H9 (cell line): Measurements from ENCODE around the gene ERC1. TPM values are rescaled to one million over a fixed set of nuclear protein-coding genes. Genes with fewer than 3 reads are reported as not detected.
A peak's percentile ranks its signal among the peaks of the same experiment; 100 is the strongest.

Experiments
- DNase-seq: peaks from one replicate; pipeline ENCODE4 v3.0.0-alpha.2; 2017
- H2AFZ ChIP-seq: one replicate; pipeline ENCODE4 v1.6.1; 2013; ENCODE audit warnings: mild to moderate bottlenecking, low read length, control low read depth, moderate library complexity
- H2AK5ac ChIP-seq: 2 replicates; pipeline ENCODE4 v1.6.1; 2013; ENCODE audit warnings: low read length, control low read depth, mixed read lengths; ENCODE audit not compliant: insufficient read length
- H2BK120ac ChIP-seq: one replicate; pipeline ENCODE4 v1.6.1; 2013; ENCODE audit warnings: low read depth, mild to moderate bottlenecking, low read length, control low read depth, inconsistent platforms; ENCODE audit not compliant: poor library complexity, severe bottlenecking
- H2BK12ac ChIP-seq: 2 replicates; pipeline ENCODE4 v1.6.1; 2013; ENCODE audit warnings: low read length, control low read depth, mixed read lengths, low read depth; ENCODE audit not compliant: insufficient read length
- H2BK15ac ChIP-seq: 2 replicates; pipeline ENCODE4 v1.6.1; 2013; ENCODE audit warnings: low read depth, low read length, control low read depth
- H2BK20ac ChIP-seq: one replicate; pipeline ENCODE4 v1.6.1; 2013; ENCODE audit warnings: low read depth, mild to moderate bottlenecking, low read length, control low read depth, inconsistent platforms; ENCODE audit not compliant: poor library complexity, severe bottlenecking
- H2BK5ac ChIP-seq: 2 replicates; pipeline ENCODE4 v1.6.1; 2013; ENCODE audit warnings: low read length, control low read depth, mixed read lengths; ENCODE audit not compliant: insufficient read length
- H3K14ac ChIP-seq: 2 replicates; pipeline ENCODE4 v1.6.1; 2013; ENCODE audit warnings: low read length, control low read depth; ENCODE audit not compliant: insufficient read depth
- H3K18ac ChIP-seq: 2 replicates; pipeline ENCODE4 v1.6.1; 2013; ENCODE audit warnings: low read depth, mild to moderate bottlenecking, mixed read lengths, low read length, control low read depth; ENCODE audit not compliant: insufficient read length
- H3K23ac ChIP-seq: 2 replicates; pipeline ENCODE4 v1.6.1; 2013; ENCODE audit warnings: low read length, control low read depth, mixed read lengths, low read depth; ENCODE audit not compliant: insufficient read length
- H3K23me2 ChIP-seq: 2 replicates; pipeline ENCODE4 v1.6.1; 2013; ENCODE audit warnings: low read depth, mild to moderate bottlenecking, mixed read lengths, low read length, control low read depth; ENCODE audit not compliant: insufficient read length, poor library complexity, severe bottlenecking
- H3K27ac ChIP-seq: 2 replicates; pipeline ENCODE4 v1.5.1; 2013; ENCODE audit warnings: low read length, control low read depth, mixed read lengths, low read depth; ENCODE audit not compliant: insufficient read length
- H3K27me3 ChIP-seq: 2 replicates; pipeline ENCODE4 v1.6.1; 2013; ENCODE audit warnings: low read length, control low read depth, inconsistent platforms; ENCODE audit not compliant: insufficient read depth
- H3K4ac ChIP-seq: 2 replicates; pipeline ENCODE4 v1.6.1; 2013; ENCODE audit warnings: low read depth, mild to moderate bottlenecking, control low read depth, inconsistent platforms, low read length, moderate library complexity
- H3K4me1 ChIP-seq: 2 replicates; pipeline ENCODE4 v1.6.1; 2013; ENCODE audit warnings: low read length, control low read depth, inconsistent platforms; ENCODE audit not compliant: insufficient read depth
- H3K4me2 ChIP-seq: 2 replicates; pipeline ENCODE4 v1.6.1; 2013; ENCODE audit warnings: low read length, control low read depth, mixed read lengths; ENCODE audit not compliant: insufficient read length, insufficient read depth
- H3K56ac ChIP-seq: 2 replicates; pipeline ENCODE4 v1.6.1; 2013; ENCODE audit warnings: low read depth, mild to moderate bottlenecking, mixed read lengths, low read length, control low read depth; ENCODE audit not compliant: insufficient read length
- H3K79me1 ChIP-seq: 2 replicates; pipeline ENCODE4 v1.6.1; 2013; ENCODE audit warnings: low read depth, mild to moderate bottlenecking, moderate library complexity, low read length, control low read depth, inconsistent platforms; ENCODE audit not compliant: insufficient read depth, poor library complexity, severe bottlenecking
- H3K79me2 ChIP-seq: 2 replicates; pipeline ENCODE4 v1.6.1; 2013; ENCODE audit warnings: low read length, control low read depth, inconsistent platforms; ENCODE audit not compliant: insufficient read depth
- H3K9ac ChIP-seq: 2 replicates; pipeline ENCODE4 v1.6.1; 2013; ENCODE audit warnings: low read length, control low read depth, mixed read lengths; ENCODE audit not compliant: insufficient read length; ENCODE audit errors: extremely low read depth
- H3K9me3 ChIP-seq: one replicate; pipeline ENCODE4 v1.6.1; 2013; ENCODE audit warnings: low read depth, low read length, inconsistent platforms; ENCODE audit not compliant: control insufficient read depth
- H3T11ph ChIP-seq: one replicate; pipeline ENCODE4 v1.6.1; 2013; ENCODE audit warnings: mild to moderate bottlenecking, low read length, control low read depth, inconsistent platforms
- H4K20me1 ChIP-seq: one replicate; pipeline ENCODE4 v1.6.1; 2013; ENCODE audit not compliant: control insufficient read depth, insufficient read length, insufficient read depth
- H4K5ac ChIP-seq: 2 replicates; pipeline ENCODE4 v1.6.1; 2013; ENCODE audit warnings: low read depth, mild to moderate bottlenecking, mixed read lengths, low read length, control low read depth; ENCODE audit not compliant: insufficient read length
- H4K8ac ChIP-seq: replicated peaks from 2 replicates; pipeline ENCODE4 v1.6.1; 2013; ENCODE audit warnings: low read length, control low read depth, mixed read lengths, low read depth; ENCODE audit not compliant: insufficient read length
- H4K91ac ChIP-seq: 2 replicates; pipeline ENCODE4 v1.6.1; 2013; ENCODE audit warnings: low read depth, mild to moderate bottlenecking, moderate library complexity, mixed read lengths, low read length, control low read depth; ENCODE audit not compliant: insufficient read length
- H3K27ac Mint-ChIP-seq, 3 experiments: 2 replicates in 2 of 3; 3 replicates in 1 of 3; pipeline ENCODE4 v1.8.0; 2020 to 2021; ENCODE audit warnings: mixed read lengths in 3 of 3, mild to moderate bottlenecking in 1 of 3, moderate library complexity in 1 of 3
- H3K27me3 Mint-ChIP-seq: 2 replicates; pipeline ENCODE4 v1.8.0; 2021; ENCODE audit warnings: low read depth, mild to moderate bottlenecking, moderate library complexity, mixed read lengths
- H3K36me3 Mint-ChIP-seq, 3 experiments: 2 replicates in 2 of 3; 3 replicates in 1 of 3; pipeline ENCODE4 v1.8.0; 2020 to 2021; ENCODE audit warnings: low read depth in 3 of 3, mixed read lengths in 3 of 3; ENCODE audit not compliant: insufficient read depth in 1 of 3
- H3K4me1 Mint-ChIP-seq, 2 experiments: 2 replicates each; pipeline ENCODE4 v1.8.0; 2020; ENCODE audit warnings: mixed read lengths in 2 of 2
- H3K4me3 Mint-ChIP-seq, 2 experiments: 2 replicates in 1 of 2; 3 replicates in 1 of 2; pipeline ENCODE4 v1.8.0; 2020 to 2021; ENCODE audit warnings: mild to moderate bottlenecking in 2 of 2, mixed read lengths in 2 of 2, moderate library complexity in 1 of 2
- H3K9me3 Mint-ChIP-seq, 2 experiments: 2 replicates in 1 of 2; 3 replicates in 1 of 2; pipeline ENCODE4 v1.8.0; 2020; ENCODE audit warnings: mild to moderate bottlenecking in 2 of 2, mixed read lengths in 2 of 2, moderate library complexity in 1 of 2
- WGBS: extraction: QIAGEN DNeasy Blood & Tissue Kit; methylation state at CpG from one replicate; pipeline ENCODE4 v1.1.7; 2013; ENCODE audit warnings: missing lambda C conversion rate, low lambda C conversion rate, mixed read lengths; ENCODE audit not compliant: insufficient read length; ENCODE audit errors: extremely low coverage; 5-methylcytosine and 5-hydroxymethylcytosine counted together
- total RNA-seq: library from RNA; stranded (reverse); gene quantifications from 2 replicates; pipeline ENCODE4 v1.2.1, GENCODE V29; 2021
- TF ChIP-seq, protein P1 (sequence below): fragments of 200-600 bp; sonication (generic); conservative IDR thresholded peaks from 3 replicates; pipeline ENCODE4 v1.8.0; 2021; ENCODE audit warnings: antibody characterized with exemption, mild to moderate bottlenecking

Gene ERC1
- total RNA-seq, 1 experiment from 2014 or later: 51.2 TPM

DNA sequence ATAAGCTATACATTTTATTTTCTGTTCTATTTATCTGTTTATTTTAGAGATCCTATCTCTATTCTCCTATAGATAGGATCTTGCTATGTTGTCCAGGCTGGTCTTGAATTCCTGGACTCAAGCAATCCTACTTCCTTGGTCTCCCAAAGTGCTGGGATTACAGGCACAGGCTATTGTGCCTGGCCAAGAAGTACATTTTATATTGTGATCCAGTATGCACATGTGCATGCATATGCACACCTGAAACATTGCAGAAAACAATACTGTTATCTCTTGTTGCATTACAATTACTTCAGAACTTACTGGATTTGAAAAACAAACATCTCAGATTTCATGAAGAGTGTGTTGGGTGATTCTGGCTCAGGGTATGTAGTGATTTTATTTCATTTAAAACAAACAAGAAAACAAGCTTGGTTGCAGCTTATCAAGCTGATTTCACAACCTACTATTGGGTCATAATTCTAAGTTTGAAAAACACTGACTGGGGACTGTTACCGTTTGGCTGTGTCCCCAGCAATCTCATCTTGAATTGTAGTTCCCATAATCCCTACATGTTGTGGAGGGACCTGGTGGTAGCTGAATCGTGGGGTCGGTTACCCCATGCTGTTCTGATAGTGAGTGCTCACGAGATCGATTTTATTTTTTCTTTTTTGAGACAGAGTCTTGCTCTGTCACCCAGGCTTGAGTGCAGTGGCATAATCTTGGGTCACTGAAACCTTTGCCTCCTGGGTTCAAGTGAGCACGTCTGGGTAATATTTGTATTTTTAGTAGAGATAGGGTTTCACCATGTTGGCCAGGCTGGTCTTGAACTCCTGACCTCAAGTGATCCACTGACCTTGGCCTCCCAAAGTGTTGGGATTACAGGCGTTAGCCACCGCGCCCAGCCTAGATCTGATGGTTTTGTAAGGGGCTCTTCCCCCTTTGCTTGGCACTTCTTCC, 31.3 kb downstream of the ERC1 start:
- Histone ChIP-seq H3K27ac (no peak overlapping the region), H2BK12ac (no peak overlapping the region), H3K9me3 (no peaks in the 10 kb centered on the region), H2AK5ac (no peak overlapping the region), H3K56ac (no peak overlapping the region), H3K27me3 (no peaks in the 10 kb centered on the region), H3K4ac (no peak overlapping the region), H4K5ac (no peak overlapping the region), H2BK120ac (no peak overlapping the region), H3K23me2 (no peaks in the 10 kb centered on the region), H3T11ph (no peak overlapping the region), H4K8ac (no peak overlapping the region), H4K91ac (no peak overlapping the region), H2BK20ac (no peak overlapping the region), H3K4me2 (no peak overlapping the region), H3K23ac (no peak overlapping the region), H3K9ac (no peak overlapping the region), H3K79me1 (peaks cover 2% of the 10 kb centered on the region), H3K14ac (no peak overlapping the region), H3K18ac (no peak overlapping the region), H2AFZ (no peak overlapping the region), H2BK5ac (no peak overlapping the region), H3K79me2 (no peaks in the 10 kb centered on the region), H4K20me1 (no peaks in the 10 kb centered on the region), H3K4me1 (no peaks in the 10 kb centered on the region), H2BK15ac (no peak overlapping the region)
- H3K4me3 Mint-ChIP-seq: no peak overlapping the region
- DNase-seq: no peak
- H3K27ac Mint-ChIP-seq: peak overlapping the region in 1 of 3 experiments; percentile 29; a peak in 1 of 7 replicates
- H3K27me3 Mint-ChIP-seq: no peaks in the 10 kb centered on the region
- H3K9me3 Mint-ChIP-seq: no peaks in the 10 kb centered on the region
- H3K36me3 Mint-ChIP-seq: peaks cover 7 to 15% (median 8%) of the 10 kb centered on the region in 3 experiments; a peak in 6 of 7 replicates
- no CpG with 5 or more reads among the region's 9 CpGs for WGBS
- H3K4me1 Mint-ChIP-seq: peaks cover 9 to 15% of the 10 kb centered on the region in 2 experiments
- TF ChIP-seq, protein P1, sequence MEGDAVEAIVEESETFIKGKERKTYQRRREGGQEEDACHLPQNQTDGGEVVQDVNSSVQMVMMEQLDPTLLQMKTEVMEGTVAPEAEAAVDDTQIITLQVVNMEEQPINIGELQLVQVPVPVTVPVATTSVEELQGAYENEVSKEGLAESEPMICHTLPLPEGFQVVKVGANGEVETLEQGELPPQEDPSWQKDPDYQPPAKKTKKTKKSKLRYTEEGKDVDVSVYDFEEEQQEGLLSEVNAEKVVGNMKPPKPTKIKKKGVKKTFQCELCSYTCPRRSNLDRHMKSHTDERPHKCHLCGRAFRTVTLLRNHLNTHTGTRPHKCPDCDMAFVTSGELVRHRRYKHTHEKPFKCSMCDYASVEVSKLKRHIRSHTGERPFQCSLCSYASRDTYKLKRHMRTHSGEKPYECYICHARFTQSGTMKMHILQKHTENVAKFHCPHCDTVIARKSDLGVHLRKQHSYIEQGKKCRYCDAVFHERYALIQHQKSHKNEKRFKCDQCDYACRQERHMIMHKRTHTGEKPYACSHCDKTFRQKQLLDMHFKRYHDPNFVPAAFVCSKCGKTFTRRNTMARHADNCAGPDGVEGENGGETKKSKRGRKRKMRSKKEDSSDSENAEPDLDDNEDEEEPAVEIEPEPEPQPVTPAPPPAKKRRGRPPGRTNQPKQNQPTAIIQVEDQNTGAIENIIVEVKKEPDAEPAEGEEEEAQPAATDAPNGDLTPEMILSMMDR: no peak
